Right cardiac atrium (tissue), 5 donors: ENCODE measurements around the gene FUNDC2. TPM values are rescaled to one million over a fixed set of nuclear protein-coding genes. Genes with fewer than 3 reads are reported as not detected.
A peak's percentile ranks its signal among the peaks of the same experiment; 100 is the strongest.

Experiments
- ATAC-seq, 2 donors: fragments of 200-7000 bp; cut with Tn5 transposase; one replicate each; pipeline versions ENCODE4 v1.8.0 to v1.9.1; 2020; ENCODE audit warnings: moderate library complexity in 2 of 2, mild to moderate bottlenecking in 1 of 2
- DNase-seq, 3 donors: peaks; one replicate each; pipeline ENCODE4 v3.0.0-alpha.2; 2020
- H3K27ac ChIP-seq: one replicate; pipeline ENCODE4 v1.5.1; 2013; ENCODE audit warnings: mild to moderate bottlenecking, low read length, control low read depth, moderate library complexity
- H3K27me3 ChIP-seq: one replicate; pipeline ENCODE4 v1.6.1; 2013; ENCODE audit not compliant: control insufficient read depth, insufficient read depth
- H3K4me1 ChIP-seq: one replicate; pipeline ENCODE4 v1.6.1; 2013; ENCODE audit warnings: low read length; ENCODE audit not compliant: control insufficient read depth, insufficient read depth
- H3K4me3 ChIP-seq: one replicate; pipeline ENCODE4 v1.5.1; 2013; ENCODE audit warnings: low read length, control low read depth
- H3K9me3 ChIP-seq: one replicate; pipeline ENCODE4 v1.6.1; 2013; ENCODE audit warnings: low read length; ENCODE audit not compliant: control insufficient read depth
- WGBS: extraction: QIAGEN DNeasy Blood & Tissue Kit; methylation state at CpG from one replicate; pipeline ENCODE4 v1.1.7; 2013; 5-methylcytosine and 5-hydroxymethylcytosine counted together
- intact Hi-C, 4 donors: fragments of 100-400 bp; cut with DNase I; formaldehyde crosslinking; loops; one replicate each; pipeline versions ENCODE4 v1.11.0 to v1.14.0; 2022 to 2023
- polyA plus RNA-seq: library from polyadenylated mRNA; stranded (reverse); fragments of 200-250 nt; gene quantifications from one replicate; pipeline ENCODE4 v1.2.3, GENCODE V29; 2013
- total RNA-seq, 4 donors: library from RNA; stranded (reverse); fragmentation: NEBNext Ultra II Directional; extraction: Animal tissue kit (Norgen Biotek cat#: 25700); gene quantifications; one replicate each; pipeline ENCODE4 v1.2.1, GENCODE V29; 2021
- donor health status: healthy with polysubstance abuse.
- donor health status: DM: no; HTN: yes; CAD: no.
- donor health status: DM: no; HTN: no; CAD: no.
- donor health status: DM: no; HTN: yes; CAD: no; lungs with severe emphysema.
- donor health status: DM: yes; HTN: yes; CAD: no.

Gene FUNDC2
- total and polyA plus RNA-seq, 5 donors = 262 to 384 (median 291) TPM

- DNase-seq (no peak), ATAC-seq (no peak)
- Histone ChIP-seq H3K27ac (no peak overlapping the region), H3K27me3 (no peaks in the 10 kb centered on the region), H3K9me3 (no peaks in the 10 kb centered on the region), H3K4me1 (peaks cover 2% of the 10 kb centered on the region), H3K4me3 (peak overlapping the region; percentile 10)
- intact Hi-C loops = no loop called here
- WGBS = 86% methylated on average over 6 of the region's 6 CpGs
These were observed 2.5 kb upstream of the FUNDC2 start for GRCh38 chrX:155023907-155024833.

DNA sequence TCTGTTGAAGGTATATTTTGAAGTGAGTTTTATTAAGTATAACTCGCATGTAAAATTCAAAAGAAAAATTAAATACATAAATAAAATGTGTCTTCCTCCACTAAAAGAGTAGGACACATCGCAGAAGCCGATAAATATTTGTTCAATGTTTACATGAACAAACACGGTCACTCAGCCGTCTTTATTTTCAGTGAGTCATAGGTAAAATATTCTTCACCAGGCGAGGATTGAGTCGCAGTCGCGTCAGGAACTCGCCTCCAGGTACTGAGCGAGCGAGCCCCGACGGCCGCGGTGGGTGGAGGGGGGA, 271 bp upstream of the FUNDC2 start:
- under 1% methylated on average over 16 of the region's 16 CpGs for WGBS
- ATAC-seq (no peak), DNase-seq (no peak)
- Histone ChIP-seq H3K27ac (peak overlapping the region; percentile 72), H3K4me1 (peaks cover 4% of the 10 kb centered on the region), H3K9me3 (no peaks in the 10 kb centered on the region), H3K27me3 (no peaks in the 10 kb centered on the region), H3K4me3 (peak overlapping the region; percentile 59)
- intact Hi-C loops = no loop called here

GRCh38 chrX:155027509-155028066, 944 bp downstream of the FUNDC2 start:
- under 1% methylated on average over 14 of the region's 14 CpGs for WGBS
- Histone ChIP-seq H3K9me3 (no peaks in the 10 kb centered on the region), H3K4me3 (peak overlapping the region; percentile 69), H3K27me3 (no peaks in the 10 kb centered on the region), H3K27ac (peak overlapping the region; percentile 92), H3K4me1 (peaks cover 4% of the 10 kb centered on the region)
- no peak for DNase-seq
- intact Hi-C loops = no loop called here
- peak; percentile 38 to 58 for ATAC-seq

DNA sequence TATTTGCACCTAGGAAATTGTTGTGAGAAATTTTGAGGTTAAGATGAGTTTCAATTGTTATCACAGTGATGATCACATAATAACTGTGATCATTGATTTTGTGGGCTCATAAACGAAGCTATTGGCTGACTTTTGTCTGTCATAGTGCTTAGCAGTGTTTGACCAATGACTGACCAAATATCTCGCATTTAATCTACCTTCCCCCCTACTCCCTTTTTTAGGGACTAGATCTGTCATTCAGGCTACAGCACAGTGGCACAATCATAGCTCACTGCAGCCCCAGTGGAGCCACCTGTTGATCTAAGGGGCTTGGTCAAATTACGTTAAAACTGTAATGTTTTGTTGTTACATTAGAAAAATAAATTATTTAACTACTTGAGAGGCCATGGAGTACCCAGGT, 1.5 kb downstream of the FUNDC2 start:
- peak overlapping the region; percentile 69 for H3K4me3 ChIP-seq
- H3K27ac ChIP-seq = peak overlapping the region; percentile 73
- WGBS = 13% methylated on average over 3 of the region's 3 CpGs
- H3K27me3 ChIP-seq = no peaks in the 10 kb centered on the region
- H3K9me3 ChIP-seq = no peaks in the 10 kb centered on the region
- intact Hi-C loops = no loop called here
- DNase-seq = no peak
- peaks cover 4% of the 10 kb centered on the region for H3K4me1 ChIP-seq
- ATAC-seq = no peak

DNA sequence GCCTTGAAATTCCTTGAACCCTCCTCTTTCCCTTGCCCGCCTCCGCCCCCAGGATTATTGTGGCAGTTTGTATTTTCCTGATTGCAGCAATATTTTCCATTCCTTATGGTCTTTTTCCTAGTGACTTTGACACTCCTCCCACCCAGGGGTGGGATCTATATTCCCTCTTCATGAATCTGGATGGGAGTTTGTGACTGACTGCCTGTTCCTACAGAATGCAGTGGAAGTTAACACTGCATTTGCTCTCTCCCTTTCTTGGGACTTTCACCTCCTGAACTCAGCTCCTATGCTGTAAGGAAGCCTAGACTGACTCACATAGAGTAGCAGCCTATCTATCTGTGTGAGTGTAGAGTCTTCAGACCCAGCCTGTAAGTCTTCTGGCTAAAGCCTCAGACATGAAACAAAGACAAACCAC, 2.2 kb downstream of the FUNDC2 start:
- peak overlapping the region; percentile 69 for H3K4me3 ChIP-seq
- H3K27me3 ChIP-seq = no peaks in the 10 kb centered on the region
- DNase-seq = no peak
- H3K9me3 ChIP-seq = no peaks in the 10 kb centered on the region
- intact Hi-C loops = no loop called here
- WGBS = 67% methylated on average over 2 of the region's 2 CpGs
- peak overlapping the region; percentile 88 for H3K27ac ChIP-seq
- H3K4me1 ChIP-seq = peaks cover 4% of the 10 kb centered on the region
- no peak for ATAC-seq

GRCh38 chrX:155031657-155032056, 5.0 kb downstream of the FUNDC2 start:
- Histone ChIP-seq H3K27ac (no peak overlapping the region), H3K4me3 (no peak overlapping the region), H3K27me3 (no peaks in the 10 kb centered on the region), H3K4me1 (peaks cover 4% of the 10 kb centered on the region), H3K9me3 (no peaks in the 10 kb centered on the region)
- ATAC-seq (no peak), DNase-seq (no peak)
- intact Hi-C loops = no loop called here
- 80% methylated on average over 5 of the region's 5 CpGs for WGBS

DNA sequence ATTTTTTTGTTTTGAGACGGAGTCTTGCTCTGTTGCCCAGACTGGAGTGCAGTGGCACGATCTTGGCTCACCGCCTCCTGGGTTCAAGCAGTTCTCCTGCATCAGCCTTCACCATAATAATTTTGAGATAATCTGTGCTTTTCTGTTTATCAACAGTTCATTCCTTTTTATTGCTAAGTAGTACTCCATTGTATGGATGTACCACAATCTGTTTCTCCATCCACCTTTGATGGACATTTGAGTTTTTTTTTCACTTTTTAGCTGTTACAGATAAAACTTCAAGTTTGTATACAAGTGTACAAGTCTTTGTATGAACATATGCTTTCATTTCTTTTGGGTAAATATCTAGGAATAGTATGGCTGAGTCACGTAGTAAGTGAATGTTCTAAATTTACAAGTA, 9.0 kb downstream of the FUNDC2 start:
- DNase-seq (no peak), ATAC-seq (no peak)
- WGBS = 95% methylated on average over 4 of the region's 4 CpGs
- intact Hi-C loops = no loop called here
- no peaks in the 10 kb centered on the region for H3K9me3 ChIP-seq
- peaks cover 2% of the 10 kb centered on the region for H3K4me1 ChIP-seq
- H3K4me3 ChIP-seq = no peak overlapping the region
- no peak overlapping the region for H3K27ac ChIP-seq
- no peaks in the 10 kb centered on the region for H3K27me3 ChIP-seq

GRCh38 chrX:155046129-155046810, 19.6 kb downstream of the FUNDC2 start:
- H3K4me3 ChIP-seq = no peak overlapping the region
- 81% methylated on average over 6 of the region's 6 CpGs for WGBS
- ATAC-seq (no peak), DNase-seq (no peak)
- H3K27me3 ChIP-seq = no peaks in the 10 kb centered on the region
- no peaks in the 10 kb centered on the region for H3K9me3 ChIP-seq
- no peak overlapping the region for H3K27ac ChIP-seq
- H3K4me1 ChIP-seq = peaks cover 6% of the 10 kb centered on the region
- intact Hi-C loops = no loop called here

GRCh38 chrX:155046811-155047528, 20.3 kb downstream of the FUNDC2 start:
- ATAC-seq = no peak
- Histone ChIP-seq H3K9me3 (no peaks in the 10 kb centered on the region), H3K4me1 (peaks cover 6% of the 10 kb centered on the region), H3K4me3 (no peak overlapping the region), H3K27ac (no peak overlapping the region), H3K27me3 (no peaks in the 10 kb centered on the region)
- intact Hi-C loops = no loop called here
- no peak for DNase-seq
- WGBS = 72% methylated on average over 5 of the region's 5 CpGs

- no peaks in the 10 kb centered on the region for H3K27me3 ChIP-seq
- no peak overlapping the region for H3K27ac ChIP-seq
- DNase-seq (peak; percentile 28 to 62 (median 59)), ATAC-seq (peak; percentile 72 to 76)
- WGBS = 42% methylated on average over 9 of the region's 9 CpGs
- H3K4me1 ChIP-seq = peaks cover 6% of the 10 kb centered on the region
- H3K4me3 ChIP-seq = no peak overlapping the region
- no peaks in the 10 kb centered on the region for H3K9me3 ChIP-seq
- intact Hi-C loops = no loop called here
These were observed 22.5 kb downstream of the FUNDC2 start for GRCh38 chrX:155048977-155049619.
